IPS DF 4.7 (cell line): Measurements from ENCODE around the gene SLC30A9.

Source experiments
- DNase-seq: peaks from one replicate; pipeline ENCODE4 v3.0.0-alpha.2; 2013; ENCODE audit warnings: low spot score; ENCODE audit errors: extremely low read depth

SLC30A9 gene

DNA sequence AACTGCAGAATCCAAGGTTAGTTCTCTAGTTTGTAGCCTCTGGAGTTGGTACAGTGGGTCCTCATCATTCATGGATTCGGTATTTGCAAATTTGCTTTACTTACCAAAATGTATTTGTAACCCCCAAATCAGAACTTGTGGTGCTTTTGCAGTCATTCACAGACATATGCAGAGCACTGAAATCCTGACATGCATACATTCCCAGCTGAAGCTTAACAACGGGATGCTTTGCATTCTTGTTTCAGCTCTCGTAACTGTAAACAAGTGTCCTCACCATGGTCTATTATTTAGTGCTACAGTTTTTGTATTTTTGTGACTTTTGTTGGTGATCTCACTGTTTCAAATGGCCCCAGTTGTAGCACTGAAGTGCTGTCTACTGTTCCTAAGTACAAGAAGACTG, 146.0 kb downstream of the SLC30A9 start:
- DNase-seq: no peak
